ENCODE results near the gene INF2.
"Not testable (repeated sequence)": the region's sequence is repeated elsewhere in the genome, so short reads cannot be mapped to it uniquely, and the experiment has no call there.

The INF2 gene

DNA sequence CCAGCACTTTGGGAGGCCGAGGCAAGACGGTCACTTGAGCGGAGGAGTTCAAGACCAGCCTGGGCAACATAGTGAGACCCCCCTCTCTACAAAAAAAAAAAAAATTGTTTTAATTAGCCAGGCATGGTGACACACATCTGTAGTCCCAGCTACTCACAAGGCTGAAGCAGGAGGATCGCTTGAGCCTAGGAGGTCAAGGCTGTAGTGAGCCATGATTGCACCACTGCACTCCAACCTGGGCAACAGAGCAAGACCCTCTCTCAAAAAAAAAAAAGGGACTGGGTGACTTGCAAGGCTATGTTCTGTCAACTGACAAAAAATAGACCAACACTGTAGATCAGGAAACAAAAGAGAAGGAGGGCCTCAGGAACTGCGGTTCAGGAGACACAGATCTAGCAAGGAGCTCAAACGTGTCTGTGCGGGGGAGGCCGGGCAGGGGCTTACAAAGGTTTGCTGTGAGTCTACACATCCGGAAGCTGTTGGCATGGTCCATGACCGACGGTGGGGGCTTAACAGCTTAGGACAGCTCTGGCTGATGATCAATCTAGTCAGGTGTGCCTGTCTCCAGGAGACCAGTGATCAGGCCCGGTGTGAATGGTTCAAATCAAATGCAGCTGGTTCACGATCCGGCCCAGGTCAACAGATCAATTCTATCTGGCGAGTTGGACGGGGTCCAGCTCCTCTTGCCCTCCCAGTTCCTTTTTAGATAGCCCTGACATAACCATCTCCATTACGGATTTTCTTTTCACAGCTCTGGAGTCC lies 31.7 kb upstream of the INF2 start:
- DNase-seq = peak; percentile 27

DNA sequence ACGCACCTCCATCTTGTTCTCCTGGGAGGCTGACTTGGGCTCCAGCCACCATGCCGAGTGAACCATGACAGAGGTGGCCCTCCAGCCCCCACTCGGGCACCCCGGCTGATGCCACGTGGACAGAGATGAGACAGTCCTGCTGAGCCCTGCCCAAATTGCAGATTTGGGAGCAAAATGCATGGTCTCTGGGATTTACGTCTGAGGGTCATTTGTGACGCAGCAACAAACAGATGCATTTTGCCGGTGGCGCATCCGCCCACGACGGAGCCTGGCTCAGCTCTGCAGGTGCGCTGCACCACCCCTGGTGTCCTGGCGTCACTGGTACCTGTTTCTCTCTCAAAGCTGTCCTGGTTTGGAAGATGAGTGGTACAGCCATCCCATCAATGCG lies 31.1 kb upstream of the INF2 start:
- no peak for DNase-seq

DNA sequence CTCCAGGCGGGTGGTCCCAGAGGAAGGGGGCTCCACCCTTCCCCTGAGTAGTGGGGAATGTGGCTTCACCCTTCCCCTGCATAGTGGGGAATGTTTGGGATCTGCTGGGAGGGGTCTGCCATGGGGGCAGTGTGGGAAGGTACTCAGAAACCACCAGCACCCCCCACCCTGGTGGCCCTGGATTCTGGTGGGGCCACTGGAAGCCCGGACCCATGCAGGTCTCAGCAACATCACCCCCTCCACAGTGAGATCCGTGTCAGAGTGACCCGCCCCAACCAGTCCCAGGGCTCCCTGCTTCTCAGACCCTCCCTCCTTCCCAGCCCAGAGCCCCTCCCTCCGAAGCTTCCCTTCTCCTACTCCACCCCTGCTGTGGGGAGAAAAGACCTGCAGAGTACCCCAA lies 30.3 kb upstream of the INF2 start:
- no peak for DNase-seq

DNA sequence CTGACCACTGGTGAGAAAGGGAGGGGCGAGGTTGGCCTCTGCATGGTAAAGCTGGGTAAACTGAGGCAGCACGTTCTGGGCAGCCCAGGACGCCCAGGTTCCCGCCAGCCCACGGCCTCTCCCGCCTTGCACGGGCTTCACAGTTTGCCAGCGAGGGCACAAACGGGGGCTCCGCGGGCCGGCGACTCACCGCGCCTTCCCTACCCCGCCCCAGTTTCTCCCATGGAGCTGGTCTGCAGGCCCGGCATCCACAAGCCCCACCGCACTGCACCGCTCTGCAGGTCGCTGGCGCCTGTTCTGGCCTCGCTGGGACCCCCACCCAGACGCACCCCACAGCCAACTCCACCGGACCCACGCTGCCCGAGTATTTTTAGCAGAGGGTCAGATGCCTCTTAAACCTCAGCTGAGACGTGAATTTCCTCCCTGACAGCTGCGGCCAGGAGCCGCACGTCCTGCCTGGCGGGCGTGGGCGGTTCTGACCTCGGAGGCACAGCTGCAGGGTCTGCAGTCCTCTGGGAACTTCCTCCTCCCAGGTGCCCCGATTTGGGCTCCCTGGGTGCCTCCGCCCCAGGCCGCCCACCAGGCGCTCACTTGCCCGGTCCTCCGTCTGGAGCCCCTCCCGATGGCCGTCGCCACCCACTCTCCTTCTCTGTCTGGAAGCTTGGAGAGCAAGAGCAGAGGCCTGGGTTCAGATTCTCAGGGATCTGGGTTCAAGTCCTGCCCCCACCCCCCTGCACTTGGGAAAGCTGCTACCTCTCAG lies 29.5 kb upstream of the INF2 start:
- no peak for DNase-seq

DNA sequence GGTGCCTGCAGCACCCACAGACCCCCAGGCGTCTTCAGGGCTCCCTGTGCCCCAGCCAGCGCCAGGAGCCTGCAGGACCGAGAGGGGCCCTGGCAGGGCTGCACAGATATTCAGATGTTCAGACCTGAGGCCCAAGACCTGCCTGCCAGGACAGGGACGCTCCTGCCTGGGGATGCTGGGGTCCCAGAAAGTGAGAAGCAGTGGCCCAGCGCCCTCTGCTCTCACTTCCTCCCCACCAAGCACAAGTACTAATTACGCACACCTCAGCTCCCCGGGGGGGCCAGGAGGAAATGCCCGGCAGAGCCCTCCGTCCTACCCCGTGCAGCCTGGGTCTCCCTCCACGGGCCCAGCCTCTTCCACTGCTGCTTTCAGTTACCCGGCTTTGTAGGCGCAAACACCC lies 28.8 kb upstream of the INF2 start:
- DNase-seq = no peak

DNA sequence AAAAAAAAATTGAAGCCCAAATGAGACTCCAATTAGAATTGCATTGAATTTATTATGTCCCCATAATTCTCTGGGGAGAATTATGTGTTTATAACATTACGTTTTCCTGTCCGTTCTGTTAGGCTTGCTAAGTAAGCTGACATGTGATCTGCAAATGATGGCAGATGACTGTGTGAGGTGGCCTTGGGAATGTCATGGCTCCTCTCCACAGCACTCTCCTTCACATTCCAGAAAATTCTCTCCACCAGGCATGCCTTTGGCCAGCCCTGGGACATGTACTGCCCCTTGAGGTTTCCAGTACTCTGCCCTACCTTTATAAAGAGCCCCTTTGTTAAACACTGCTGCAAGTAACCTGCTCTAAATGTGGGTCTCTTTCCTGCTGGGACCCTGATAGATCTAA lies 28.3 kb upstream of the INF2 start:
- DNase-seq = no peak

DNA sequence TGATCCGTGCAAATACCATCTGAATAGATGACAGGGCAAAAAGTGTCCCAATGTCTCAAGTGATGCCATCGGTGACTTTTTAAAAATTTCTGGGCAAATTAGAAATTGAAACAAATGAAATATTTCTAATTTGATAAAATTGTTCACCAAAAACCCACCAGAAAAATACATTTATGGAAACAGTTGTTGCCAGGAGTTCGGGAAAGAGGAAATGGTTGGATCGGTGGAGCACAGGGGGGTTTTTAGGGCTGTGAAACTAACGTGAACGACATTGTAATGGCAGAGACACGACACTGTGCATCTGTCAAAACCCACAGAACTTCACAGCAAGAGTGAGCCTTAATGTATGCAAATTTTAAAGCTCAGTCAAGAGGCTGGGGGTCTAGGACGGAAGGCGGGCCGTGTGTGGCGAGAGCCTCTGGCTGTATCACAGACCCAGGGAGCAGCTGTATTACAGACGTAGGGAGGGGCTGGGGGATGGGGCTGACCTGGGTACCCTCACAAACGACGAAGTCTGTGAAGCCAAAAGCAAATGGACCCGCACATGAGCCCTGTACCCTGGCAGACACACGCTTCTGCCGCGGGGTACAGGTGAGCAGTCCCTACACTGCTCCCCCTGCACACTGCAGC lies 27.8 kb upstream of the INF2 start:
- DNase-seq = not testable (repeated sequence)

DNA sequence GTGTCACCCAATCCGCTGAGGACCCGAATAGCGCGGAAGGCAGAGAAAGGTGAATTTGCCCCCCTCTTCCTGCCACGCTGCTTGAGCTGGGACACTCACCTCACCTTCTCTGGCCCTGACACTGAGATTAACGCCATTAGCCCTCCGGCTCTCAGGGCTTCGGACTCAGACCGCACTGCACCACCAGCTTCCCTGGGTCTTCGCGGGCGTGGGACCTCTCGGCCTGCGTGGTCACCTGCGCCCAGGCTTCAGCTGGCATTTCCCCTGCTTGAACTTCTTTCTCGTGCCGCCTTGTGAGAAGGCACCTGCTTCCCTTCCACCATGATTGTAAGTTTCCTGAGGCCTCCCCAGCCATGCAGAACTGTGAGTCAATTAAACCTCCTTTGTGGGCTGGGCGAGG lies 26.9 kb upstream of the INF2 start:
- not testable (repeated sequence) for DNase-seq

DNA sequence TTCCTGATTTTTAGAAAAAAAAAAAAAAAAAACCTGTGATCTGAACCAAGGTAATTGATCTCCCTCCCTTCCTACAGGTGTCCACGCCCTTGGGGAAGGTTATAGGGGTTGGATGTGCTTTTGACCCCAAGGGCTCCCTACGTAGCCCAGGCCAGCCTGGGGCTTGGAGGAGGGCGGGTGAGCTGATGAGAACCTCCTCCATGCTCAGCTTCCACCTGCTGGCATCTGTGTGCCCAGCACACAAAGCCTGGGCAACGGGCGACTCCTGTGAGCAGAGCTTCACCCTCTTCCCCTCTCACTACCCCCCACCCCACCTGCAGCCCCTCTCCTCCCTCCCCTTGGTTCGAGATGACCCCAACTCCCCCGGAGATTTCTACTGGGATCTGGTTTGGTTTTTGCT lies 25.3 kb upstream of the INF2 start:
- DNase-seq = no peak

DNA sequence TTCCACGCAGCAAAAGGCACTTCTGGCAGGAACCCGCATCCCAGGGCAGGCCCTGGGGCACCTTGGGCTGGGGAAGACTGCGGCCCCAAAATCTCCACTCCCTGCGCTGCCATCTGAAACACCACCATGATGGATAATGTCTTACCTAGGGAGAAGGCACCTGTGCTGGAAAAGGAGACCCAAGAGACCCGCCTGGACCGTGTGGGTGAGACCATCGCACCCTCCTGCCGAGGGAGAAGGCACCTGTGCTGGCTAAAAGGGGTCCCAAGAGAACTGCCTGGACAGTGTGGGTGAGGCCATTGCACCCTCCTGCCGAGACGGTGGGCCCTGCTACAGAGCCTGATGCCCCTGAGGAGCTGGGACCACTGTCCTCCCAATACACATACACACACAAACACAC lies 24.8 kb upstream of the INF2 start:
- DNase-seq = no peak

DNA sequence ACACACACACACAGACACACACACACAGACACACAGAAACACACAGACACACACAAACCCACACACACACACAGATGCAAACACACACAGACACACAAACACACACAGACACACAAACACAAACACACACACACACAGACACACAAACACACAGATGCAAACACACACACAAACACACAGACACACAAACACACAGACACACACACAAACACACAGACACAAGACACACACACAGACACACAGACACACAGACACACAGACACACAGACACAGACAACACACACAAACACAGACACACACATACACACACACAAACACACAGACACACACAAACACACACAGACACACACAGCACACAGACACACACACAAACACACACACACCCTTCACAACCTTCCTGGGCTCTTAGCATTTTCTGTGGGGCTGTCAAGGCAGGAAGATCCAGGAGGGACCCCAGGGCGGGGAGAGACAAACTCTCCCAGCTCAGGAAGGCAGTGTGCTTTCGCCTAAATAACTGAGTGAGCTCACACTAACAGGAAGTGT lies 24.2 kb upstream of the INF2 start:
- no peak for DNase-seq

DNA sequence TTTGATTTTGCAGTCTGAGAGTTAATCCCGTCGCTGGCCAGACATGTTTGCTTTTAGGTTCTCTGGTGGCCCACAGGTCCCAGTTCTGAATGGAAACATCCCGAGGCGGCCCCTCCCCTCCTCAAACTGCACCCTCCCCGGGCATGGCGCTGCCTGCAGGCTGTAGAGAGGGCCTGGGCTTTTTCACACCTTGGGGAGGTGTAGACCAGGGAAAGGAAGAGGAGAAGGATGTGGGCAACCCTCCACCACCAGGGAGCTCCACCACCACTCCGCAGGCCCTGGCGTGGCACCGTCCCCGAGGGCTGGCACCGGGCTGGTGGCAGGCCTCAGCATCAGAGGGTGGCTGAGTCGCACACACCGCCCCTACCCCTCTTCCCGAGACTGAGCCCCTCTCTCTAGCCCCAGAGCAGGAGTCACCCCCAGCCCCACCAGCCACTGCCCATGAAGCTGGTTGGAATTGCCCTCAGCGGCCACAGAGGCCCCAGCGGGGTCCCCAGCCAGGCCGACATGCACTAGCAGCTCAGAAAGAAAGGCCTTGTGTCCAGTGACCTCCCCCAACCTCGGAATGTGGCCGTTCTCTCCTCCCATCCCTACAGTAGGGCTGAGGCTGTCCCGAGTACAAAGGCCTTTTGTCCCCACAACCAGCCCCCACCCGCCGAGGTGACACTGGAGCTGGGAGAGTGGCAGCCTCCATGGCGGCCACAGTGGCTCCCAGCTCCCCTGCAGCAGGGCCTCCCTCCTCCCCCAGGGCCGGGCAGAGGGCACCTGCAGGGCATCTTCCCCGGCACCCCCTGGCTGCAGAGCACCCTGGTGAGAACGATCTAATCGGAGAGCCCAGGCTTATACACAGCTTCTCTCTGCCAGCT lies 23.5 kb upstream of the INF2 start:
- peak; percentile 59 for DNase-seq

DNA sequence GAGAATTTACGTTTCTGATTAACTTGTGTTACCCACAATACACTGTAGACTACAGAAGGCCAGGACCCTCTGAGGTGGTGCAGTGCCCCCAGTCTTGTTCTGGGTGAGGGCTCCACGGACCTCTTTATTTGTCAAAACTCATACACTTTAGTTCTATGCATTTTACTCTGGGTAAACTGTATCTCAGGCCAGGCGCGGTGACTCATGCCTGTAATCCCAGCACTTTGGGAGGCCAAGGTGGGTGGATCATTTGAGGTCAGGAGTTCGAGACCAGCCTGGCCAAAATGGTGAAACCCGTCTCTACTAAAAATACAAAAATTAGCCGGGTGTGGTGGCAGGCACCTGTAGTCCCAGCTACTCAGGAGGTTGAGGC lies 22.9 kb upstream of the INF2 start:
- not testable (repeated sequence) for DNase-seq

DNA sequence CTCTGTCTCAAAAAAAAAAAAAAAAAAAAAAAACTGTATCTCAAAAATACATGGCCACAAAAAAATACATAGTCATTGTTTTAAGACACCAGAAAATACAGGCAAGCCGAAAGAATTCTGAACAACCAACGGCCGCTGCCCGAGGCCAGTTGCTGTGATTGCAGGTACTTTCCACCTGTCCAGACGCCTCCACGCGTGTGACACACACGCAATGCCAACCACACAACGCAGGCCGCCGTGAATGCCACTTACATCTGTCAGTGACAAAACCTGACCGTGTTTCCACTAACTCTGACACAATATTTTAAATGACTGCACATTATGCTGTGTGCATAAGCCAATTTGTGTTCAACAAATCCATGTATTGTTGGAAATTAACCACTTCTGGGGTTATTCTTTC lies 22.4 kb upstream of the INF2 start:
- no peak for DNase-seq

DNA sequence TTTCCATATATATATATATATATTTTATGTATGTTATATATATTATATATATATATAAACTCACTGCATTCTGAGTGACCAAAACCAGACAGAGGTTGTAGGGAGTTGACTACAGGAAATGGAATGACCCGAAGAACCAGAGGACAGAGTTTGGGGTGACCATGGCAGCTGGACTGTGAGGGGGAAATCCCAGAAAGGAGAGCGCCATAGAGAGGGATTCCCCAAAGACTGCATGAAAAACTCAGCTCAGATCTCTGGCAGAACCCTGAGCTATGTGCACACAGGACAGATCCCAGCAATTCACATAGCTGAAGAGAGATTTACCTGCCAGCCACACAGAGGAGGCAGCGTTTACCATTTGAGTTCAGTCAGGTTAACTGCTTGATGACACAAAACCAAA lies 19.7 kb upstream of the INF2 start:
- DNase-seq = no peak

DNA sequence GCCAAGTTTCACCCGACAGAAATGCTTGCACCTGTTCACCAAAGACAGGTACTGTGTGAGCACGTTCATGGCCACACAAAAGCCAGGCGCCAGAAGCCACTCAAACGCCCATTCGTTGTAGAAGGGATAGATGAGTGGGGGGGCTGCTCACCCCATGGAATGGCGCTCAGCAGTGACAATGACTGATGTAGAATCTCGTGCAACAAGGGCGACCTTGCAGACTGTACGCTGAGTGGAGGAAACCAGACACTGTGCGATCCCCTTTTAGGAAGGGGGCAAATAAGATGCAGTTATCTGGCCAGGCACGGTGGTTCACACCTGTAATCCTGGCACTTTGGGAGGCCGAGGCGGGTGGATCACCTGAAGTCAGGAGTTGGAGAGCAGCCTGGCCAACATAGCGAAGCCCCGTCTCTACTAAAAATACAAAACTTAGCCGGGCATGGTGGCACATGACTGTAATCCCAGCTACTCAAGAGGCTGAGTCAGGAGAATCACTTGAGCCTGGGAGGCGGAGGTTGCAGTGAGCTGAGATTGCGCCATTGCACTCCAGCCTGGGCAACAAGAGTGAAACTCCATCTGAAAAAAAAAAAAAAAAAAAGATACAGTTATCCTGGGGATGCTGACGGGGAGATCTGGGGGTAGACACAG lies 18.0 kb upstream of the INF2 start:
- not testable (repeated sequence) for DNase-seq

DNA sequence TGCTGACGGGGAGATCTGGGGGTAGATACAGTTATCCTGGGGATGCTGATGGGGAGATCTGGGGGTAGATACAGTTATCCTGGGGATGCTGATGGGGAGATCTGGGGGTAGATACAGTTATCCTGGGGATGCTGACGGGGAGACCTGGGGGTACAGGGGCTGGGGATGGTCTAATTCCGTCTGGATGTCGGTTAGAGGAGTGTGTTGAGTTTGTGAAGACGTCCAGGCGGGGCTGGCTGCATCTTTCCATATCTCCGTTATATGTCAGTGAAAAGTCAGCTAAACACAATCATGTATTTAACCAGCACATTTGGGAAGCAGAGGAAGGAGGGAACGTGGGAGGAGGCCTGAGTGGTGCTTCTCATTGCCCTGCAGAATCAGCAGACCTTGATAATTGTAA lies 17.3 kb upstream of the INF2 start:
- DNase-seq = not testable (repeated sequence)

DNA sequence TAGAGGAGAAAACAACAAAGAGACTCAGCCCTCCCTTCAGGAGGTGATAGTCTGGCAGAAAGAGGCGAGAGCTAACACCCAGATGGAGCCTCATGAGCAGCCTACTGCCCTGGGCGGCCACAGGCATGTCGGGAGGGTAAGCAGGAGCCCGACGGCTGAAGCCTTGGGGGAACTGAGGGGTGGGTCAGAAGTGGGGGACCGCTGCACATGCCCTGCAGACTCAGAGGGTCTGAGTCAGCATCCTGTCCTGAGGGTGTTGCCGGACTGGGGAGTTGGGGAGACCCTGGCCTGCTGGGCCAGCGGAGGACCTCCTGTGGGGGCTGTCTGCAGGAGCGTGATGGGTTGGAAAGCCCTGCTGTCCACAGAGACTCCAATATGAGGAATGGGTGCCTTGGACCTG lies 15.9 kb upstream of the INF2 start:
- no peak for DNase-seq

DNA sequence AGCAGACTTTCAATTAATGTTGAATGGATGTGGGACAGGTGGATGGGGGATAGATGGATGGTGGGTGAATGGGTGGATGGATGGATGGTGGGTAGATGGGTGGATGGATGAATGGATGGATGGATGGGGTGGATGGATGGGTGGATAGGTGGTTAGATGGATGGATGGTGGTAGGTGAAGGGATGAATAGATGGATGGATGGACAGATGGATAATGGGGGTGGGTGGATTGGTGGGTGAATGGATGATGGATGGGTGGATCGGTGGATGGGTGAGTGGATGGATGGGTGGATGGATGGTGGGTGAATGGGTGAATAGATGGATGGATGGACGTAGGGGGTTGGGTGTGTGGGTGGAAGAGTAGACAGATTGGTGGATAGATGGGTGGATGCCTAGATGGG lies 14.0 kb upstream of the INF2 start:
- no peak for DNase-seq

DNA sequence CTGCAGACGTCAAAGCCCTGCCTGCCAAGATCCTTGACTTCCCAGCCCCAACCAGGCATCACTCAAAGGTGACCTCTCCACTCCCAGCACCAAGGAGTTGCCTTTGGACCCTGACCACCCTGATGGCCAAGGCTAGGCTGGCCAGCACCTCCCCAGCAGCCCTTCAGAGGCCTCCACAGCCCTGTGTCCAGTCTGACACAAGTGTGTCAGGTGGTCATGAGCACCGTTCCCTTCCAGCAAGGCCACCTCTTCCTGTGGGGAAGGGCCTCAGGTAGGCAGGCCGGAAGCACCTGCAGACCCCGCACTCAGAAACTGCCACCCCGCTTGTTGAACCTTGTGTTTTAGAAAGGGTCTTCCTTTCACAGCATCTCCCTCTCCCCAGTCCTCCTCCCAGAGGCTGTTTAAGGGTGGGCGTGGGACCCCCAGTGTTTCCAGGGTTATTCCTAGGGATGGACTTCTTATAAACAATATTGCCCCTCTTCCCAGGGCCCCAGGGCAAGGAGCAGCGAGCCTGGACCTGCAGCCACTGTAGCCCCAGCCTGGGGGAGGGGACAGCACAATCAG lies 13.2 kb upstream of the INF2 start:
- no peak for DNase-seq

DNA sequence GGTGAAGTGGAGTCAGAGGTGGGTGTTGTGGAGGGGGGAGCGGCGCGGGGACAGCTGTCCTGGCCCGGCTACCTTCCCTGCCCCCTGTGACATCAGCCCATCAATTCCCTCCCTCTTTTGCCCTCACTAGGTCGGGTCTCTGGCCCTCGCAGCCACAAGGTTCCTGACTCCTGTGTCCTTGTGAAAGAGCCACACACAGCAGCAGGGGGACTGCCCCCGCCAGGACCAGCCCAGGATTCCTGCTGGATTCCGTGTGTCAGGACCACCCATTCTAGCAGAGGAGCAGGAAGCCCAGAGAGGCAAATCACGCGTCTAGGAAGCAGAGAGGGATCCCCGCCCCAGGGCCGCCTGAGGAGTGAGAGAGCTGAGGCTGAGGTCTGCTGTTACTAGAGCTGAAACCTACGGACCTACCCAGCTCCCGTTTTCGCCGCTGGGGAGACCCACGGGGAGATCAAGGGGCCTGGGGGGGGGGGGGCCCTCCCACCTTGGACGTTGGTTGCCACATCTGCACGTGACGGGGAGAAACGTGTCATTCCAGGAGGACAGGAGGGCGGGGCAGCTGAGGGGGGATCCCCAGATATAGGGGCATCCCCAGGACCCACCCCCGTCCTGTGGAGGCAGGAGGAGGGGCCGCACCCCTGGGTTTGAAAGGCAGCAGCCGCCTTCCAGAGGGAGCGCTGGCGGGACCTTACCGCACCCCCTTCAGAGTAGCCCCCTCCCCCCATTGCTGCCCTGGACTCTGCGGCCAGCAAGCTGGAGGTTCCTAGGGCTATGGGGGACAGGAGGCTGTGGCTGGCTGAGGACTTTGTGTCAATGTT lies 12.5 kb upstream of the INF2 start:
- DNase-seq = no peak

Data from hematopoietic multipotent progenitor cell treated with erythropoietin and hydrocortisone succinate and interleukin-3 and kit ligand, for 4 days (in vitro differentiated cells).